Fibroblast of gingiva (primary cell): ENCODE results near the gene DDX17.

Source experiments
- DNase-seq: peaks from one replicate; pipeline ENCODE4 v3.0.0-alpha.2; 2011; ENCODE audit warnings: low read depth

DDX17 gene

GRCh38 chr22:38506118-38506962 lies at the start of gene DDX17:
TSS of gene DDX17 (minus strand) at chr22:38506311.
- DNase-seq = peak; percentile 93

- DNase-seq = peak; percentile 88
Observed at GRCh38 chr22:38554281-38554680, 48.2 kb upstream of the DDX17 start.

GRCh38 chr22:38549101-38549894 lies 43.2 kb upstream of the DDX17 start:
- no peak for DNase-seq

GRCh38 chr22:38540701-38541100 lies 34.6 kb upstream of the DDX17 start:
- no peak for DNase-seq

GRCh38 chr22:38531251-38531938 lies 25.3 kb upstream of the DDX17 start:
- DNase-seq = no peak

GRCh38 chr22:38524429-38524828 lies 18.3 kb upstream of the DDX17 start:
- no peak for DNase-seq

- DNase-seq = no peak
Observed at GRCh38 chr22:38523479-38523878, 17.4 kb upstream of the DDX17 start.

GRCh38 chr22:38523029-38523428 lies 16.9 kb upstream of the DDX17 start:
- no peak for DNase-seq

GRCh38 chr22:38519453-38520250 lies 13.5 kb upstream of the DDX17 start:
- DNase-seq = no peak

- no peak for DNase-seq
Observed at GRCh38 chr22:38518620-38519019, 12.5 kb upstream of the DDX17 start.

GRCh38 chr22:38513063-38513462 lies 7.0 kb upstream of the DDX17 start:
- DNase-seq = no peak

GRCh38 chr22:38510416-38510970 lies 4.4 kb upstream of the DDX17 start:
- no peak for DNase-seq

GRCh38 chr22:38505541-38506117 lies 482 bp downstream of the DDX17 start:
- peak; percentile 78 for DNase-seq

- DNase-seq = peak; percentile 58
Observed at GRCh38 chr22:38504731-38505540, 1.2 kb downstream of the DDX17 start.

GRCh38 chr22:38503021-38503420 lies 3.1 kb downstream of the DDX17 start:
- DNase-seq = no peak

- no peak for DNase-seq
Observed at GRCh38 chr22:38501797-38502672, 4.1 kb downstream of the DDX17 start.

- DNase-seq = no peak
Observed at GRCh38 chr22:38497869-38498268, 8.2 kb downstream of the DDX17 start.

GRCh38 chr22:38494939-38495338 lies 11.2 kb downstream of the DDX17 start:
- no peak for DNase-seq

GRCh38 chr22:38494498-38494897 lies 11.6 kb downstream of the DDX17 start:
- DNase-seq = no peak
